ENCODE data around the gene VDAC2. TPM values are rescaled to one million over a fixed set of nuclear protein-coding genes. Genes with fewer than 3 reads are reported as not detected.

Gene VDAC2
- total and polyA plus RNA-seq, 10 of the 15 experiments (the other 5 are each of a cell fraction or from before 2014, with no cell fraction given) = 73.4 to 294 (median 146) TPM

DNA sequence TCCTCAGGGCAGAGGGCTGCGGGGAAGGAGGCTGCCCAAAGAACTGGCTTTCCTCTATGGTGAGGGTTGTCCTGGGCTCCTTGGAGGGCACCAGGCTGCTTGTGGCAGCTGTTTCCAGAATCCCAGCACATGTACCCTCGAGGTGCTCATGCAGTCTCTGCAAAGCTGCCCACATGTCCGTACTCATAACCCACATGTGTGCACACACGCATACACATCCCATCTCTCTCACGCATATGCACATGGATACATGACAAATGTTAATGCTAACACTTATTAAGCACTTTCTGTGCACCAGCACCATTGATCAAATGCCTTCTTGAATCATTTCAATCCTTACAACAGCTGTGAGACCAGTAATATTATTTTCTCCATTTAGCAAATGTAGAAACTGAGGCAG is 61.5 kb downstream of the VDAC2 start:
- in situ Hi-C loops (cut with MboI) = no loop called here
- intact Hi-C loops (cut with micrococcal nuclease; ENCODE audit: unreplicated experiment) = no loop called here
- no peaks in the 10 kb centered on the region for H3K79me2 ChIP-seq (ENCODE audit: control insufficient read depth, insufficient read depth, low read length)
- no peak for ATAC-seq
- H4K20me1 ChIP-seq (ENCODE audit: control insufficient read depth, insufficient read depth) = no peaks in the 10 kb centered on the region; the same call in 1 of the 2 replicates
- CTCF ChIA-PET = no interaction called here
- BruUV-seq (replicated peaks) = no TSS peak
- H3K4me3 ChIP-seq = no peak overlapping the region
- H3K4me2 ChIP-seq (ENCODE audit: control insufficient read depth, insufficient read depth) = no peak overlapping the region
- FAIRE-seq = no peak
- H3K4me1 ChIP-seq (ENCODE audit: control insufficient read depth, insufficient read depth, low read length) = no peaks in the 10 kb centered on the region
- SMC1A ChIA-PET (ENCODE audit: uncharacterized antibody, unreplicated experiment) = no interaction called here
- H2AFZ ChIP-seq (ENCODE audit: control insufficient read depth, low read depth, low read length) = no peak overlapping the region
- no peak overlapping the region for H3K9ac ChIP-seq (ENCODE audit: control insufficient read depth, insufficient read depth, low read length)
- H3K27me3 ChIP-seq (replicated peaks in 1 of 2; ENCODE audit: control insufficient read depth in 2 of 2, insufficient read depth in 2 of 2, low read length in 1 of 2) = no peaks in the 10 kb centered on the region; a peak in 1 of 4 replicates
- H3K27ac ChIP-seq (ENCODE audit: control insufficient read depth, insufficient read depth) = no peak overlapping the region
- no peaks in the 10 kb centered on the region for H3K36me3 ChIP-seq (ENCODE audit: control insufficient read depth in 2 of 2, insufficient read depth in 2 of 2, low read length in 1 of 2)
- 63% methylated on average over 5 of the region's 5 CpGs for WGBS (ENCODE audit: insufficient coverage, insufficient replicate concordance, low lambda C conversion rate, missing lambda C conversion rate)
- DNase-seq (ENCODE audit: low read depth, low spot score) = no peak
- RAD21 ChIA-PET (ENCODE audit: unreplicated experiment) = no interaction called here
- H3K9me3 ChIP-seq (replicated peaks; ENCODE audit: control insufficient read depth, insufficient read depth, low read length) = no peaks in the 10 kb centered on the region
- TF ChIP-seq RELA (IDR thresholded peaks at IDR 0.05; ENCODE audit: borderline replicate concordance, partially characterized antibody) = no peak
- TF ChIP-seq, protein P1, sequence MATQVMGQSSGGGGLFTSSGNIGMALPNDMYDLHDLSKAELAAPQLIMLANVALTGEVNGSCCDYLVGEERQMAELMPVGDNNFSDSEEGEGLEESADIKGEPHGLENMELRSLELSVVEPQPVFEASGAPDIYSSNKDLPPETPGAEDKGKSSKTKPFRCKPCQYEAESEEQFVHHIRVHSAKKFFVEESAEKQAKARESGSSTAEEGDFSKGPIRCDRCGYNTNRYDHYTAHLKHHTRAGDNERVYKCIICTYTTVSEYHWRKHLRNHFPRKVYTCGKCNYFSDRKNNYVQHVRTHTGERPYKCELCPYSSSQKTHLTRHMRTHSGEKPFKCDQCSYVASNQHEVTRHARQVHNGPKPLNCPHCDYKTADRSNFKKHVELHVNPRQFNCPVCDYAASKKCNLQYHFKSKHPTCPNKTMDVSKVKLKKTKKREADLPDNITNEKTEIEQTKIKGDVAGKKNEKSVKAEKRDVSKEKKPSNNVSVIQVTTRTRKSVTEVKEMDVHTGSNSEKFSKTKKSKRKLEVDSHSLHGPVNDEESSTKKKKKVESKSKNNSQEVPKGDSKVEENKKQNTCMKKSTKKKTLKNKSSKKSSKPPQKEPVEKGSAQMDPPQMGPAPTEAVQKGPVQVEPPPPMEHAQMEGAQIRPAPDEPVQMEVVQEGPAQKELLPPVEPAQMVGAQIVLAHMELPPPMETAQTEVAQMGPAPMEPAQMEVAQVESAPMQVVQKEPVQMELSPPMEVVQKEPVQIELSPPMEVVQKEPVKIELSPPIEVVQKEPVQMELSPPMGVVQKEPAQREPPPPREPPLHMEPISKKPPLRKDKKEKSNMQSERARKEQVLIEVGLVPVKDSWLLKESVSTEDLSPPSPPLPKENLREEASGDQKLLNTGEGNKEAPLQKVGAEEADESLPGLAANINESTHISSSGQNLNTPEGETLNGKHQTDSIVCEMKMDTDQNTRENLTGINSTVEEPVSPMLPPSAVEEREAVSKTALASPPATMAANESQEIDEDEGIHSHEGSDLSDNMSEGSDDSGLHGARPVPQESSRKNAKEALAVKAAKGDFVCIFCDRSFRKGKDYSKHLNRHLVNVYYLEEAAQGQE (IDR thresholded peaks at IDR 0.05; ENCODE audit: low read depth, low read length) = no peak
- POLR2A ChIA-PET = no interaction called here

DNA sequence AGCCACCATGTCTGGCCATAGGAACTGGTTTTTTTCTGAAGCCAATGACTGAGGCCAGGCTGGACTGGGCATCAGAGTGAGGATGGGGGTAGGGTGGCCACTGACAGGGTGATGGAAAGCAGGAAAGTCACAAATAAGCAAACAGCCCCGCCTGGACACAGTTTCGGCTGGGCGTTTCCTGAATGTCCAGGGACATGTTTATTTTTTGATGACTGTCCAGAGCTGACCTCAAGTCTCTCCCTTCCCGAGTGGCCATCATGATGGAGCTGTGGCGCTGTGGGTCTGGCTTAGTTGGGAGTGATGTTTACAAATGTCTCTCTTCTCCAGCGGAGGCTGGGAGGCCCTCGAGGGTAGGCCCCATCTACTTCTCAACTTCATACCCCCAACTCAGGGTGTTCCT is 62.3 kb downstream of the VDAC2 start:
- Histone ChIP-seq H3K27me3 (replicated peaks in 1 of 2; ENCODE audit: control insufficient read depth in 2 of 2, insufficient read depth in 2 of 2, low read length in 1 of 2) (no peaks in the 10 kb centered on the region; a peak in 1 of 4 replicates), H3K4me2 (ENCODE audit: control insufficient read depth, insufficient read depth) (no peak overlapping the region), H3K9me3 (replicated peaks; ENCODE audit: control insufficient read depth, insufficient read depth, low read length) (no peaks in the 10 kb centered on the region), H3K4me1 (ENCODE audit: control insufficient read depth, insufficient read depth, low read length) (no peaks in the 10 kb centered on the region), H3K79me2 (ENCODE audit: control insufficient read depth, insufficient read depth, low read length) (no peaks in the 10 kb centered on the region), H2AFZ (ENCODE audit: control insufficient read depth, low read depth, low read length) (no peak overlapping the region), H3K36me3 (ENCODE audit: control insufficient read depth in 2 of 2, insufficient read depth in 2 of 2, low read length in 1 of 2) (no peaks in the 10 kb centered on the region), H4K20me1 (ENCODE audit: control insufficient read depth, insufficient read depth) (no peaks in the 10 kb centered on the region; the same call in 1 of the 2 replicates), H3K4me3 (no peak overlapping the region), H3K9ac (ENCODE audit: control insufficient read depth, insufficient read depth, low read length) (no peak overlapping the region), H3K27ac (ENCODE audit: control insufficient read depth, insufficient read depth) (no peak overlapping the region)
- ChIA-PET POLR2A (interaction anchor here (0.6 kb wide), 1 partner anchor 678 kb away, joined by 4 read pairs; no protein-coding TSS in a partner anchor), RAD21 (ENCODE audit: unreplicated experiment) (no interaction called here), SMC1A (ENCODE audit: uncharacterized antibody, unreplicated experiment) (no interaction called here), CTCF (no interaction called here)
- DNase-seq (ENCODE audit: low read depth, low spot score) (no peak), ATAC-seq (no peak), FAIRE-seq (no peak)
- intact Hi-C loops (cut with micrococcal nuclease; ENCODE audit: unreplicated experiment) (no loop called here), in situ Hi-C loops (cut with MboI) (no loop called here)
- BruUV-seq (replicated peaks) = no TSS peak
- 54% methylated on average over 7 of the region's 7 CpGs for WGBS (ENCODE audit: insufficient coverage, insufficient replicate concordance, low lambda C conversion rate, missing lambda C conversion rate)
- TF ChIP-seq IKZF1 (conservative IDR thresholded peaks at IDR 0.05) = no peak
